GM10248 (cell line): ENCODE measurements around the gene MFSD6.
"Not testable (repeated sequence)": the region's sequence is repeated elsewhere in the genome, so short reads cannot be mapped to it uniquely, and the experiment has no call there.

Experiments
- CTCF ChIA-PET: fragments of 300-600 bp; sonication (Branson Sonifier 250); formaldehyde crosslinking; extraction: SDS; loops from one replicate; lab custom pipeline; 2021; ENCODE audit warnings: antibody characterized with exemption; lab: Yijun Ruan, JAX
- POLR2A ChIA-PET: fragments of 350-650 bp; sonication (Branson Sonifier 250); formaldehyde crosslinking; extraction: SDS; loops from one replicate; lab custom pipeline; 2020; ENCODE audit warnings: antibody characterized with exemption; lab: Yijun Ruan, JAX
- DNase-seq: peaks from one replicate; pipeline ENCODE4 v3.0.0; 2012; ENCODE audit errors: extremely low spot score
- TF ChIP-seq, protein P1 (sequence below): IDR thresholded peaks from 2 replicates; pipeline ENCODE4 v1.5.1; 2012; ENCODE audit warnings: mild to moderate bottlenecking, low read depth; ENCODE audit errors: extremely low read depth, missing control alignments, control extremely low read depth

Gene MFSD6

GRCh38 chr2:190425883-190426658 lies 17.9 kb downstream of the MFSD6 start:
- DNase-seq: no peak
- POLR2A ChIA-PET: no interaction called here
- TF ChIP-seq, protein P1, sequence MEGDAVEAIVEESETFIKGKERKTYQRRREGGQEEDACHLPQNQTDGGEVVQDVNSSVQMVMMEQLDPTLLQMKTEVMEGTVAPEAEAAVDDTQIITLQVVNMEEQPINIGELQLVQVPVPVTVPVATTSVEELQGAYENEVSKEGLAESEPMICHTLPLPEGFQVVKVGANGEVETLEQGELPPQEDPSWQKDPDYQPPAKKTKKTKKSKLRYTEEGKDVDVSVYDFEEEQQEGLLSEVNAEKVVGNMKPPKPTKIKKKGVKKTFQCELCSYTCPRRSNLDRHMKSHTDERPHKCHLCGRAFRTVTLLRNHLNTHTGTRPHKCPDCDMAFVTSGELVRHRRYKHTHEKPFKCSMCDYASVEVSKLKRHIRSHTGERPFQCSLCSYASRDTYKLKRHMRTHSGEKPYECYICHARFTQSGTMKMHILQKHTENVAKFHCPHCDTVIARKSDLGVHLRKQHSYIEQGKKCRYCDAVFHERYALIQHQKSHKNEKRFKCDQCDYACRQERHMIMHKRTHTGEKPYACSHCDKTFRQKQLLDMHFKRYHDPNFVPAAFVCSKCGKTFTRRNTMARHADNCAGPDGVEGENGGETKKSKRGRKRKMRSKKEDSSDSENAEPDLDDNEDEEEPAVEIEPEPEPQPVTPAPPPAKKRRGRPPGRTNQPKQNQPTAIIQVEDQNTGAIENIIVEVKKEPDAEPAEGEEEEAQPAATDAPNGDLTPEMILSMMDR: no peak
- CTCF ChIA-PET: interaction anchor here (1.2 kb wide), 1 partner anchor 11 kb away, joined by 3 read pairs; no protein-coding TSS in a partner anchor

DNA sequence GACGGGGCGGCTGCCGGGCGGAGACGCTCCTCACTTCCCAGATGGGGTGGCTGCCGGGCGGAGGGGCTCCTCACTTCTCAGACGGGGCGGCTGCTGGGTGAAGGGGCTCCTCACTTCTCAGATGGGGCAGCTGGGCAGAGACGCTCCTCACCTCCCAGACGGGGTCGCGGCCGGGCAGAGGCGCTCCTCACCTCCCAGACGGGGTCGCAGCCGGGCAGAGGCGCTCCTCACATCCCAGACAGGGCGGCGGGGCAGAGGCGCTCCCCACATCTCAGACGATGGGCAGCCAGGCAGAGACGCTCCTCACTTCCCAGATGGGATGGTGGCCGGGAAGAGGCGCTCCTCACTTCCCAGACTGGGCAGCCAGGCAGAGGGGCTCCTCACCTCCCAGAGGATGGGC lies 22.7 kb downstream of the MFSD6 start:
- DNase-seq, POLR2A ChIA-PET, CTCF ChIA-PET: not testable (repeated sequence)

GRCh38 chr2:190431907-190432306 lies 23.8 kb downstream of the MFSD6 start:
- DNase-seq: no peak
- TF ChIP-seq, protein P1: no peak
- CTCF ChIA-PET: interaction anchor here (1.5 to 1.8 kb wide), 2 partner anchors 15 to 20 kb away, joined by 4 to 10 read pairs; no protein-coding TSS in a partner anchor
- POLR2A ChIA-PET: no interaction called here

DNA sequence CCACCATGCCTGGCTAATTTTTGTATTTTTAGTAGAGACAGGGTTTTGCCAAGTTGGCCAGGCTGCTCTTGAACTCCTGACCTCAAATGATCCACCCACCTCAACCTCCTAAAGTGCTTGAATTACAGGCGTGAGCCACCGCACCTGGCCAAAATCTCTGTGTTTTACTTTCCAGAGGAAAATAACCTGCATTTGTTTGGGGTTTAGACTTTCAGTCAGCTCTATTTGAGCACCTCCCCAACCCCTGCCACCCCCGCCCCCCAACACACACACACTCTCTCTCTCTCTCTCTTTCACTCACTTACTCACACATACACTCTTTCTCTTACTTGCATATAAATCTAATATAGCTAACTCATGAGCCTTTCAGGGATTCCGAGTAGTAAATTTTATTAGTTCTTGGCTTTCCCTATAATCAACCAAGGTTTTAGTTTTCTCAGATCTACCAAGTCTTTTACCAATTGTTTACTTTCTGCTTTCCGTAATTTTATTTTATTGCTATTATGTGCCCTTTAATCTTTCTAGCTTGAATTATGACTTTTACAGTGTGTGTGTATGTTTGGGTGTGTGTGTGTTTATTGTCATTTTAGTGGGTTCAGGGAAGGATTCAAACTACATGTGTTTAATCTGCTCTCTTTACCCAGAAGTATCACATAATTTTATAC lies 24.5 kb downstream of the MFSD6 start:
- TF ChIP-seq, protein P1: no peak
- peak; percentile 38 for DNase-seq
- POLR2A ChIA-PET: no interaction called here
- CTCF ChIA-PET: interaction anchor here (0.8 to 1.8 kb wide), 7 partner anchors 9 to 351 kb away, joined by 3 to 10 read pairs (median 3); no protein-coding TSS in a partner anchor

DNA sequence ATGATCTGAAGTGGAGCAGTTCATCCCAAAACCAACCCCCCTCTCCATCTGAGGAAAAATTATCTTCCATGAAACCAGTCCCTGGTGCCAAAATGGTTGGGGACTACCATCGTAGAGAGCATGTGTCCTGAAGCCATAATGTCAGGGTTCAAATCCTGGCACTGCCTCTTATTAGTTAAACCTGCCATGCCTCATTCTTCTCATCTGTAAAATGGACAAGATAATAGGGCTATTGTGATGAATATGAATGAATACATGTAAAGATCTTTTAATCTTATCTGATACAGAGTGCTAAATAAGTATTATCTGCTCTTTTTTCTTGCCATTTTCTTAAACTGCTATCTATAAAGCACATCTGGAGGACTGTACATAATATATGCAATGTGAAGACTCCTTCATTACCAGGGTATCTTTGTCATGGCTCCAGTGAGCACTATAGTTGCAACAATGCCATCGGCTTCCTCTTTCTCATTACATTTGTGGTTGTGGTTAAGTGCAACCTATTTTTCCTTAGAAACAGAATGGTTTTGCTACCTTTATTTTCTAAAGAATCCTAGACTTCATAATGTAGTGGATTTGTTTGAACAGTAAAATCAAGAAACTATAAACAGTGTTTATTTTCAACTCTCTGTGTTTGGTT lies 27.0 kb downstream of the MFSD6 start:
- ChIA-PET CTCF (interaction anchor here (1.2 to 4.5 kb wide), 2 partner anchors 11 to 25 kb away, joined by 3 to 19 read pairs; no protein-coding TSS in a partner anchor), POLR2A (no interaction called here)
- TF ChIP-seq, protein P1: no peak
- no peak for DNase-seq

- TF ChIP-seq, protein P1: no peak
- ChIA-PET POLR2A (no interaction called here), CTCF (interaction anchor here (1.2 to 4.5 kb wide), 2 partner anchors 10 to 29 kb away, joined by 3 to 19 read pairs; no protein-coding TSS in a partner anchor)
- DNase-seq: no peak
Measured at GRCh38 chr2:190436557-190436956, 28.4 kb downstream of the MFSD6 start.
